Fibroblast of skin of scalp (primary cell): Measurements from ENCODE around the gene SOX10.
A peak's percentile ranks its signal among the peaks of the same experiment; 100 is the strongest.

Source experiments
- DNase-seq: peaks from one replicate; pipeline ENCODE4 v3.0.0-alpha.2; 2013

Gene SOX10

GRCh38 chr22:37929390-37929789 is 55.0 kb downstream of the SOX10 start:
- no peak for DNase-seq

- no peak for DNase-seq
Measured at GRCh38 chr22:37927637-37927936, 56.8 kb downstream of the SOX10 start.

DNA sequence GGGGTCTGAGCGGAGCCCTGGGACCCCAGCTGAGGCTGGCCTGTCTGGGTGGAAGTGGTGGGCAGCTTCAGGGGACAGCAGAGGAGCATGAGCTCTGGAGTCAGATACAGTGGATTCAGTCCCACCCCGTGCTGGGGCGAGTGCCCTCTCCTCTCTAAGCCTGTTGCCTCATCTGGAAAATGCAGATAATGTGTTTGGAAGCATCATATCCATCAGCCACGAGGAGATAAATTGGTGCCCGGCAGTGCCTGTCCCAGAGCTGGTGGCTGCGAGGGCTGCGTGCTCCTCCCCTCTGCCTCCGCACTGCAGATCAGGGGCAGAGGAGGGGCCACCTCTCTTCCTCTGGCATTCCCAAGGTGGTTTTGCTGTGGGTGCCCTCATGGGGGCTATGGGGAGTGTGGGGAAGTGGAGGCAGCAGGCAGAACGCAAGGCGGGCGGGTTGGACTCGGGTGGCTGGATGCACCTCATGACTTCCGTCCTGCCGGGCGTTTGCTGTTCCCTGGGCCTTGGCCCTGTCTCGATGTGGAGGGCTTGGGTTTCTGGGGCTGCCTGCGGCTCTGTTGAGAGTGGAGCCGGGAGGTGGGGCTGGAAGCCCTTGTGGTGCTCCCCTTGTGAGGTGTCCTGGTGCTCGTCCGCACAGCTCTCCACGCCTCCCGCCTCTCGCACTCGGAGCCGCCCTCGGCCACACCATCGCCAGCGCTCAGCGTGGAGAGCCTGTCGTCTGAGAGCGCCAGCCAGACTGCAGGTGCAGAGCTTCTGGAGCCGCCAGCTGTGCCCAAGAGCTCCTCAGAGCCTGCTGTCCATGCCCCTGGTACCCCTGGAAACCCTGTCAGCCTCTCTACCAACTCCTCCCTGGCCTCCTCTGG is 57.4 kb downstream of the SOX10 start:
- DNase-seq = no peak

GRCh38 chr22:37926358-37926757 is 58.0 kb downstream of the SOX10 start:
- no peak for DNase-seq

GRCh38 chr22:37925767-37926166 is 58.6 kb downstream of the SOX10 start:
- DNase-seq = no peak

DNA sequence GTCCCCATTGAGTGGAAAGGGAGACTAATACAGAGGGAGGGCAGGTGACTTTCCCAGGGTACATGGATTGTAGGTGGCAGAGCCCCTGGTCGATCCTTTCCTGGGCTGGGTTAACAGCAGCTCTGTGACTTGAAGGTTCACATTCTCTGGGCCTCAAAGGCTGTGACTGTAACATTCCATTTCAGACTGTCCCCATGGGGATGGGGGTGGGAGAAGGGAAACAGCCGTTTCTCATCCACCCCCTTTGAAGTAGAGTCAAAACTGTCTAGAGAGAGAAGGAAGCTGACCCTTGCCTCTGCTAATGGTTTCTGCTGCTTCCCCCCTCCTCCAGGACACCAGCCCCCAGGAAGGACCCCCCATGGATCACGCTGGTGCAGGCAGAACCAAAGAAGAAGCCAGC is 59.0 kb downstream of the SOX10 start:
- DNase-seq = peak; percentile 27

- no peak for DNase-seq
Measured at GRCh38 chr22:37924386-37925065, 59.8 kb downstream of the SOX10 start.

GRCh38 chr22:37923927-37924326 is 60.4 kb downstream of the SOX10 start:
- no peak for DNase-seq
